Smooth muscle cell (in vitro differentiated cells): ENCODE results near the gene ATG16L2. TPM values are rescaled to one million over a fixed set of nuclear protein-coding genes. Genes with fewer than 3 reads are reported as not detected.

Experiments
- DNase-seq: peaks from one replicate; lab custom pipeline; 2025; ENCODE audit not compliant: unreplicated experiment; lab: John Stamatoyannopoulos, UW
- H2AFZ ChIP-seq: fragments of 200-600 bp; sonication (generic); 2 replicates; pipeline ENCODE4 v1.6.0; 2016; ENCODE audit warnings: antibody characterized with exemption, low read depth, mild to moderate bottlenecking
- H3F3A ChIP-seq: fragments of 200-600 bp; sonication (generic); 2 replicates; pipeline ENCODE4 v1.6.0; 2017; ENCODE audit warnings: antibody characterized with exemption, low read depth
- H3K27ac ChIP-seq: fragments of 200-600 bp; sonication (generic); 2 replicates; pipeline ENCODE4 v1.5.1; 2016; ENCODE audit warnings: low read depth, mild to moderate bottlenecking
- H3K27me3 ChIP-seq: fragments of 200-600 bp; sonication (generic); 2 replicates; pipeline ENCODE4 v1.6.1; 2016; ENCODE audit warnings: low read depth, mild to moderate bottlenecking
- H3K36me3 ChIP-seq: fragments of 200-600 bp; sonication (generic); 2 replicates; pipeline ENCODE4 v1.5.1; 2016; ENCODE audit warnings: low read depth
- H3K4me1 ChIP-seq: fragments of 200-600 bp; sonication (generic); 2 replicates; pipeline ENCODE4 v1.5.1; 2016; ENCODE audit warnings: low read depth
- H3K4me2 ChIP-seq: fragments of 200-600 bp; sonication (generic); 2 replicates; pipeline ENCODE4 v1.6.0; 2016; ENCODE audit warnings: mild to moderate bottlenecking
- H3K4me3 ChIP-seq: fragments of 200-600 bp; sonication (generic); 2 replicates; pipeline ENCODE4 v1.5.1; 2016; ENCODE audit warnings: mild to moderate bottlenecking
- H3K79me2 ChIP-seq: fragments of 200-600 bp; sonication (generic); 2 replicates; pipeline ENCODE4 v1.6.0; 2016; ENCODE audit warnings: low read depth, mild to moderate bottlenecking
- H3K9ac ChIP-seq: fragments of 200-600 bp; sonication (generic); 2 replicates; pipeline ENCODE4 v1.6.0; 2016; ENCODE audit warnings: low read depth
- H3K9me3 ChIP-seq: fragments of 200-600 bp; sonication (generic); replicated peaks from 2 replicates; pipeline ENCODE4 v1.5.1; 2016; ENCODE audit warnings: low read depth
- H4K20me1 ChIP-seq: fragments of 200-600 bp; sonication (generic); 2 replicates; pipeline ENCODE4 v1.6.0; 2016; ENCODE audit warnings: low read depth
- CTCF ChIP-seq: fragments of 200-600 bp; sonication (generic); IDR thresholded peaks from 2 replicates; pipeline ENCODE4 v1.5.1; 2017; ENCODE audit warnings: borderline replicate concordance, mild to moderate bottlenecking, antibody characterized with exemption; ENCODE audit not compliant: insufficient read depth, poor library complexity, severe bottlenecking
- whole genome bisulfite sequencing: methylation state at CpG from one replicate; pipeline ENCODE4 v1.1.7; 2016; ENCODE audit warnings: low lambda C conversion rate; 5-methylcytosine and 5-hydroxymethylcytosine counted together
- polyA plus RNA-seq: library from polyadenylated mRNA; unstranded; fragments of >200 nt; fragmentation: Nextera tagmentation; extraction: Ambion mirVana; gene quantifications from 2 replicates; pipeline ENCODE4 v1.2.1, GENCODE V29; 2016
- total RNA-seq: library from RNA; depleted of rRNA; stranded (reverse); fragments of >200 nt; gene quantifications from 2 replicates; pipeline ENCODE4 v1.2.3, GENCODE V29; 2014

Gene ATG16L2
- total and polyA plus RNA-seq, 2 experiments from 2014 or later, result 7.4 to 9.3 TPM

GRCh38 chr11:72784662-72785061 lies 29.5 kb upstream of the ATG16L2 start:
- Histone ChIP-seq H3F3A (peaks cover 3% of the 10 kb centered on the region), H3K36me3 (no peaks in the 10 kb centered on the region), H3K27ac (no peak overlapping the region), H3K79me2 (peaks cover 6% of the 10 kb centered on the region), H3K4me3 (no peak overlapping the region), H3K4me1 (peaks cover 12% of the 10 kb centered on the region), H3K9me3 (no peaks in the 10 kb centered on the region), H2AFZ (no peak overlapping the region), H4K20me1 (no peaks in the 10 kb centered on the region), H3K27me3 (no peaks in the 10 kb centered on the region), H3K9ac (no peak overlapping the region), H3K4me2 (no peak overlapping the region)
- 89% methylated on average over 10 of the region's 10 CpGs for WGBS
- no peak for DNase-seq
- no peak for TF ChIP-seq CTCF

- 84% methylated on average over 8 of the region's 8 CpGs for WGBS
- Histone ChIP-seq H3K4me1 (peaks cover 12% of the 10 kb centered on the region), H3K79me2 (no peaks in the 10 kb centered on the region), H3K27me3 (no peaks in the 10 kb centered on the region), H3K9me3 (no peaks in the 10 kb centered on the region), H2AFZ (no peak overlapping the region), H3K27ac (no peak overlapping the region), H3K4me2 (no peak overlapping the region), H3K36me3 (no peaks in the 10 kb centered on the region), H3K4me3 (no peak overlapping the region), H3F3A (peaks cover 3% of the 10 kb centered on the region), H4K20me1 (no peaks in the 10 kb centered on the region), H3K9ac (no peak overlapping the region)
- TF ChIP-seq CTCF, result no peak
- DNase-seq, result no peak
These were observed 27.7 kb upstream of the ATG16L2 start for GRCh38 chr11:72786305-72787215.

DNA sequence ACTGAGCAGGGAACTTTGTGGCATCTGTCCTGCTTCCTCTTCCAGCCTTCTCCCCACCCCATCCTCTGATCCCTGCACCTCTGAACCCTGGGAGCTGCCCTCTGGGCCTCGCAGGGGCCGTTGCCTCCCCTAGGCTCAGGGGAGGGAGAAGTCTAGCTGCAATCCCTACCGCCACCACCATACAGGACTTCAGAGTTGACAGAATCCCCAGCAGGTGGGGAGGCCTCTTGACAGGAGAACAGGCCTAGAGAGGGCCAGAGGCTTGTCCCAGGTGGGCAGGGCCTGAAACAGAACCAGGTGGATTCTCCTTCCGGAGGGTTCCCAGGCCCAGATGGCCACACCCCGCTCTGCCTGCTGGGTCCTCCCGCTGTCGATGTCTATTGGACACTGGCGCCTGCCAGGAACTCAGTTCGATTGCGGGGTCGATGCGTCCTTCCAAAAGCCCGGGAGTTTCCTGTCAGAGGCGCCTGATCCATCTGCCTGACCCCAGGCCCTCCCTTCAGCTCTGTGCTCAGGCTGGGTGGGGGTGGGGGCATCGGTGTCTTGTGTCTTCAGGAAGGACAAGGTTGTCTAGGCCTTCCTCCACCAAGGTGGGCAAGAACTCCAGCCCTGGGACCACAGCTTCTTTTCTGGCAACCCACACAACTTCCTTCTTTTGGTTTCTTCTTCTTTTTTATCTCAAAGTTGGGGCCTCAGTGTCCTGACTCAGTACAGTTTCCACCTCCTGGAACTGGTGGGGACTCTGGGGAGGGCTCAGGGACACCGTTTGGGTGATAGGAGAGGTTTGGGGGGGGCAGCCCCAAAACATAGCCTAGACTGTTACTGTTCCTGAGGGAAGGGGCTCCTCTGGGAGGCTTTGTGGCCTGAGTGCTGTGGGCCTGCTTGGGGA lies 26.8 kb upstream of the ATG16L2 start:
- no peak for TF ChIP-seq CTCF
- no peak for DNase-seq
- H2AFZ ChIP-seq, result no peak overlapping the region
- H3K9me3 ChIP-seq, result no peaks in the 10 kb centered on the region
- no peaks in the 10 kb centered on the region for H4K20me1 ChIP-seq
- H3K9ac ChIP-seq, result no peak overlapping the region
- no peak overlapping the region for H3K27ac ChIP-seq
- H3K79me2 ChIP-seq, result no peaks in the 10 kb centered on the region
- WGBS, result 50% methylated on average over 16 of the region's 16 CpGs
- peaks cover 7% of the 10 kb centered on the region for H3K4me1 ChIP-seq
- no peaks in the 10 kb centered on the region for H3K27me3 ChIP-seq
- peaks cover 2% of the 10 kb centered on the region for H3F3A ChIP-seq
- H3K4me2 ChIP-seq, result no peak overlapping the region
- no peak overlapping the region for H3K4me3 ChIP-seq
- H3K36me3 ChIP-seq, result no peaks in the 10 kb centered on the region
